Duodenal mucosa (tissue), 2 donors: ENCODE measurements around the gene NRXN3.

Experiments used
- H3K27ac ChIP-seq: one replicate; pipeline ENCODE4 v1.7.0; 2013; ENCODE audit warnings: low read depth, low read length
- H3K27me3 ChIP-seq, 2 donors: one replicate each; pipeline ENCODE4 v1.7.0; 2013; ENCODE audit warnings: low read length in 2 of 2, control low read depth in 1 of 2; ENCODE audit not compliant: insufficient read depth in 2 of 2, control insufficient read depth in 1 of 2
- H3K36me3 ChIP-seq, 2 donors: one replicate each; pipeline ENCODE4 v1.7.0; 2013; ENCODE audit warnings: low read length in 2 of 2, control low read depth in 1 of 2; ENCODE audit not compliant: insufficient read depth in 2 of 2, control insufficient read depth in 1 of 2
- H3K4me1 ChIP-seq, 2 donors: one replicate each; pipeline ENCODE4 v1.7.0; 2013; ENCODE audit warnings: low read length in 2 of 2, control low read depth in 1 of 2; ENCODE audit not compliant: insufficient read depth in 2 of 2, control insufficient read depth in 1 of 2
- H3K4me3 ChIP-seq, 2 donors: one replicate each; pipeline ENCODE4 v1.7.0; 2013; ENCODE audit warnings: low read length in 2 of 2, low read depth in 1 of 2
- H3K9ac ChIP-seq, 2 donors: one replicate each; pipeline ENCODE4 v1.7.0; 2013; ENCODE audit warnings: low read length in 2 of 2, low read depth in 1 of 2
- H3K9me3 ChIP-seq, 2 donors: one replicate each; pipeline ENCODE4 v1.7.0; 2013; ENCODE audit warnings: low read length in 2 of 2, control low read depth in 1 of 2; ENCODE audit not compliant: control insufficient read depth in 1 of 2

The NRXN3 gene

GRCh38 chr14:79670811-79671210 is 1500.6 kb downstream of the NRXN3 start:
- Histone ChIP-seq H3K4me3 (no peak overlapping the region), H3K9me3 (no peaks in the 10 kb centered on the region), H3K27ac (no peak overlapping the region), H3K27me3 (no peaks in the 10 kb centered on the region), H3K4me1 (no peaks in the 10 kb centered on the region), H3K9ac (no peak overlapping the region), H3K36me3 (no peaks in the 10 kb centered on the region)

- Histone ChIP-seq H3K4me3 (no peak overlapping the region), H3K9ac (no peak overlapping the region), H3K9me3 (no peaks in the 10 kb centered on the region), H3K36me3 (no peaks in the 10 kb centered on the region), H3K4me1 (no peaks in the 10 kb centered on the region), H3K27me3 (no peaks in the 10 kb centered on the region), H3K27ac (no peak overlapping the region)
Observed at GRCh38 chr14:79680087-79680486, 1509.9 kb downstream of the NRXN3 start.

GRCh38 chr14:79686196-79686595 is 1516.0 kb downstream of the NRXN3 start:
- no peaks in the 10 kb centered on the region for H3K4me1 ChIP-seq
- H3K36me3 ChIP-seq: no peaks in the 10 kb centered on the region
- H3K9me3 ChIP-seq: no peaks in the 10 kb centered on the region
- H3K4me3 ChIP-seq: no peak overlapping the region
- no peak overlapping the region for H3K27ac ChIP-seq
- H3K9ac ChIP-seq: no peak overlapping the region
- no peaks in the 10 kb centered on the region for H3K27me3 ChIP-seq

- H3K9ac ChIP-seq: no peak overlapping the region
- no peaks in the 10 kb centered on the region for H3K36me3 ChIP-seq
- no peak overlapping the region for H3K4me3 ChIP-seq
- H3K27me3 ChIP-seq: no peaks in the 10 kb centered on the region
- H3K27ac ChIP-seq: no peak overlapping the region
- H3K4me1 ChIP-seq: no peaks in the 10 kb centered on the region
- no peaks in the 10 kb centered on the region for H3K9me3 ChIP-seq
Observed at GRCh38 chr14:79690960-79691359, 1520.8 kb downstream of the NRXN3 start.

GRCh38 chr14:79693935-79694334 is 1523.8 kb downstream of the NRXN3 start:
- no peak overlapping the region for H3K27ac ChIP-seq
- H3K36me3 ChIP-seq: no peaks in the 10 kb centered on the region

GRCh38 chr14:79695307-79695706 is 1525.1 kb downstream of the NRXN3 start:
- no peaks in the 10 kb centered on the region for H3K4me1 ChIP-seq
- no peaks in the 10 kb centered on the region for H3K9me3 ChIP-seq
- H3K9ac ChIP-seq: no peak overlapping the region
- H3K27ac ChIP-seq: no peak overlapping the region
- no peak overlapping the region for H3K4me3 ChIP-seq
- H3K27me3 ChIP-seq: no peaks in the 10 kb centered on the region
- no peaks in the 10 kb centered on the region for H3K36me3 ChIP-seq

More at GRCh38 chr14:79693935-79694334, 1523.8 kb downstream of the NRXN3 start:
- Histone ChIP-seq H3K9me3 (no peaks in the 10 kb centered on the region), H3K9ac (no peak overlapping the region), H3K4me3 (no peak overlapping the region), H3K4me1 (no peaks in the 10 kb centered on the region), H3K27me3 (no peaks in the 10 kb centered on the region)

- H3K36me3 ChIP-seq: no peaks in the 10 kb centered on the region
- H3K9me3 ChIP-seq: no peaks in the 10 kb centered on the region
- H3K4me3 ChIP-seq: no peak overlapping the region
- no peak overlapping the region for H3K9ac ChIP-seq
- H3K4me1 ChIP-seq: no peaks in the 10 kb centered on the region
- no peak overlapping the region for H3K27ac ChIP-seq
- no peaks in the 10 kb centered on the region for H3K27me3 ChIP-seq
Observed at GRCh38 chr14:79698298-79698711, 1528.1 kb downstream of the NRXN3 start.

- no peak overlapping the region for H3K27ac ChIP-seq
- no peak overlapping the region for H3K4me3 ChIP-seq
- no peaks in the 10 kb centered on the region for H3K9me3 ChIP-seq
- H3K9ac ChIP-seq: no peak overlapping the region
- H3K27me3 ChIP-seq: no peaks in the 10 kb centered on the region
- no peaks in the 10 kb centered on the region for H3K36me3 ChIP-seq
- peaks cover 0 to 3% of the 10 kb centered on the region in 2 donors for H3K4me1 ChIP-seq
Observed at GRCh38 chr14:79699206-79699605, 1529.0 kb downstream of the NRXN3 start.

GRCh38 chr14:79701371-79701770 is 1531.2 kb downstream of the NRXN3 start:
- Histone ChIP-seq H3K9me3 (no peaks in the 10 kb centered on the region), H3K4me3 (no peak overlapping the region), H3K4me1 (peaks cover 0 to 4% of the 10 kb centered on the region in 2 donors), H3K27me3 (no peaks in the 10 kb centered on the region), H3K36me3 (no peaks in the 10 kb centered on the region), H3K9ac (no peak overlapping the region), H3K27ac (no peak overlapping the region)

GRCh38 chr14:79702197-79702596 is 1532.0 kb downstream of the NRXN3 start:
- Histone ChIP-seq H3K36me3 (no peaks in the 10 kb centered on the region), H3K4me1 (peaks cover 0 to 4% of the 10 kb centered on the region in 2 donors), H3K9me3 (no peaks in the 10 kb centered on the region), H3K27me3 (no peaks in the 10 kb centered on the region), H3K27ac (no peak overlapping the region), H3K9ac (no peak overlapping the region), H3K4me3 (no peak overlapping the region)

- Histone ChIP-seq H3K9ac (no peak overlapping the region), H3K4me3 (no peak overlapping the region), H3K36me3 (no peaks in the 10 kb centered on the region), H3K27me3 (no peaks in the 10 kb centered on the region), H3K27ac (no peak overlapping the region), H3K4me1 (peaks cover 0 to 4% of the 10 kb centered on the region in 2 donors), H3K9me3 (no peaks in the 10 kb centered on the region)
Observed at GRCh38 chr14:79703209-79703608, 1533.0 kb downstream of the NRXN3 start.
